ENCODE results near the gene GATA5. TPM values are rescaled to one million over a fixed set of nuclear protein-coding genes. Genes with fewer than 3 reads are reported as not detected.

GATA5 gene
- total RNA-seq, 2 experiments from 2014 or later = not detected

DNA sequence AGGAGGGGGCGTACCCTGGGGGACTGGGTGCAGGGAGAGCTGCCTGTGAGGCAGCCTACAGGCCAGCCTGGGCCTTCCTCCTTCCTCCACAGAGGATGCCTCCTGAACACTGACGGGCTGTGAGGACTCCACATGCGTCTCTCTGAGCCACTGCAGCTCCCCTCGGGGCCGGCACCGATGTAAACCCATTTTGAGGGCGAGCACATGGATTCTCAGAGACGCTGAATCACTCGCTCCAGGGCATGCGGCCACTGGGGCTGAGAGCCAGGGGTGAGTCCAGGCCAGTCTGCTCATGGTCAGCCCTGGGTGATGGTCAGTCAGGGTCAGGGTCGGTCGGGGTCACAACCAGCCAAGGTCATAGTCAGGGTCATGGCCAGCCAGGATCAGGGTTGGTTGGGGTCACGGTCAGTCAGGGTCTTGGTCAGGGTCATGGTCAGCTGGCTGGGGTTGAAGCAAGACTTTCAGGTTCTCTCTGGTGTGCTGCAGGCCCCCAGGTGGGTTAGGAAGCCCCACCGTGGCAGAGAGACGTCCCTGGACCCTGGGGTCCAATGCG, 33.7 kb downstream of the GATA5 start:
- H3K36me3 Mint-ChIP-seq (ENCODE audit: low read depth) = no peaks in the 10 kb centered on the region
- ChIA-PET POLR2A (interaction anchor here (0.6 to 0.9 kb wide), 2 partner anchors 13 to 160 kb away, joined by 3 read pairs; no protein-coding TSS in a partner anchor), CTCF (no interaction called here)
- DNase-seq (no peak), ATAC-seq (no peak)
- H3K27me3 Mint-ChIP-seq = peaks cover 2% of the 10 kb centered on the region
- TF ChIP-seq CTCF (IDR thresholded peaks at IDR 0.05) = no peak
- no peaks in the 10 kb centered on the region for H3K9me3 Mint-ChIP-seq
- intact Hi-C loops (cut with micrococcal nuclease) = no loop called here
- H3K4me1 Mint-ChIP-seq (ENCODE audit: low read depth) = no peaks in the 10 kb centered on the region
- H3K27ac Mint-ChIP-seq = no peak overlapping the region
- H3K4me3 Mint-ChIP-seq = no peak overlapping the region

GRCh38 chr20:62439218-62439617, 36.6 kb downstream of the GATA5 start:
- DNase-seq (no peak), ATAC-seq (no peak)
- TF ChIP-seq CTCF (IDR thresholded peaks at IDR 0.05) = no peak
- H3K27me3 Mint-ChIP-seq = peaks cover 12% of the 10 kb centered on the region
- POLR2A ChIA-PET = no interaction called here
- intact Hi-C loops (cut with micrococcal nuclease) = no loop called here
- no peaks in the 10 kb centered on the region for H3K4me1 Mint-ChIP-seq (ENCODE audit: low read depth)
- CTCF ChIA-PET = no interaction called here
- no peak overlapping the region for H3K27ac Mint-ChIP-seq
- no peak overlapping the region for H3K4me3 Mint-ChIP-seq
- no peaks in the 10 kb centered on the region for H3K9me3 Mint-ChIP-seq
- no peaks in the 10 kb centered on the region for H3K36me3 Mint-ChIP-seq (ENCODE audit: low read depth)

- CTCF ChIA-PET = no interaction called here
These were observed 37.9 kb downstream of the GATA5 start for GRCh38 chr20:62437927-62438326.

DNA sequence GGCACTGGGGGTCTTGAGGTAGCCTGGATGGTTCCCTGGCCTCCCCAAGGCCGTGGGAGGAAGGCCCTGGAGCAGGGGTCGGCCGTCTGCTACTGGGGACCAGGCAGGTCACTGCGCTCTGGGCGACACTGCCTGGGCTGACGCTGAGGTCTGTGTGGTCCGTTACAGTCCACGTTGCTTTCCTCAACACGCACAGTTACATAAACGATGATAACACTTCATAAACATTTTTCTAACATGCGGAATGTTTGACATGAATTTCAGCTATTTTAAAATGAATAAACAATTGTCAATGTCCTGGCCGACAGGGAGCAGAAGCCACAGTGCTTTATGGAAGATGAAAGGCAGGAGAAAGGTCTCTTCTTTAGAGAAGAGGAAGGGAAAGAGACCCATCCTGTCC, 38.3 kb downstream of the GATA5 start:
- DNase-seq (no peak), ATAC-seq (no peak)
- Mint-ChIP-seq H3K4me1 (ENCODE audit: low read depth) (no peaks in the 10 kb centered on the region), H3K27me3 (peaks cover 13% of the 10 kb centered on the region), H3K4me3 (no peak overlapping the region), H3K9me3 (no peaks in the 10 kb centered on the region), H3K36me3 (ENCODE audit: low read depth) (no peaks in the 10 kb centered on the region), H3K27ac (no peak overlapping the region)
- CTCF ChIA-PET = no interaction called here
- TF ChIP-seq CTCF (IDR thresholded peaks at IDR 0.05) = no peak
- intact Hi-C loops (cut with micrococcal nuclease) = no loop called here
- POLR2A ChIA-PET = no interaction called here

More at GRCh38 chr20:62437927-62438326, 37.9 kb downstream of the GATA5 start:
- no peak for TF ChIP-seq CTCF (IDR thresholded peaks at IDR 0.05)
- no peak overlapping the region for H3K4me3 Mint-ChIP-seq
- no peaks in the 10 kb centered on the region for H3K36me3 Mint-ChIP-seq (ENCODE audit: low read depth)
- no peaks in the 10 kb centered on the region for H3K9me3 Mint-ChIP-seq
- intact Hi-C loops (cut with micrococcal nuclease) = no loop called here
- H3K4me1 Mint-ChIP-seq (ENCODE audit: low read depth) = no peaks in the 10 kb centered on the region
- POLR2A ChIA-PET = no interaction called here
- no peak overlapping the region for H3K27ac Mint-ChIP-seq
- H3K27me3 Mint-ChIP-seq = peaks cover 15% of the 10 kb centered on the region
- ATAC-seq = no peak
- no peak for DNase-seq

DNA sequence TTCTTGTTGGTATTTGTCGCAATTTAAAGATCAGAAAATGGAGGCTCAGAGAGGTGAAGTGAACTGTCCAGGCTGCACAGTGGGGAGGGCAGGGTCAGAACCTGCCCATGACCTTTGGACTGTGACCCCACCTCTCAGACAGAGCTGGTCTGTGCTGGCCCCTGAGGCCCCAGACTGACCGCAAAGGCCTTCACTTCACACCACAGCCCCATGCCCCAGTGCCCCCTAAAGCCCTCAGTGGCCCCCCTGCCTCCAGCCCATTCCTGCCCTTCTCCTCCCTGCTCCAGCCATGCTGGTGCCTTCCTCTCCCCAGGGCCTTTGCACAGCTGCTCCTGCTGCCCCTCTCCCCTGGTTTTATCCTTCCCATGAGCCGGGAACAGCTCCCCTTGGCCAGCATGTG, 39.1 kb downstream of the GATA5 start:
- Mint-ChIP-seq H3K27ac (no peak overlapping the region), H3K27me3 (peaks cover 13% of the 10 kb centered on the region), H3K4me3 (no peak overlapping the region), H3K9me3 (no peaks in the 10 kb centered on the region), H3K36me3 (ENCODE audit: low read depth) (no peaks in the 10 kb centered on the region), H3K4me1 (ENCODE audit: low read depth) (no peaks in the 10 kb centered on the region)
- ChIA-PET POLR2A (no interaction called here), CTCF (no interaction called here)
- ATAC-seq (no peak), DNase-seq (no peak)
- intact Hi-C loops (cut with micrococcal nuclease) = no loop called here
- TF ChIP-seq CTCF (IDR thresholded peaks at IDR 0.05) = no peak
